ENCODE data around the gene PERM1. TPM values are rescaled to one million over a fixed set of nuclear protein-coding genes. Genes with fewer than 3 reads are reported as not detected.

The PERM1 gene
- total RNA-seq, 4 donors from 2014 or later, result 0.11 to 0.50 (median 0.30) TPM

- Histone ChIP-seq H3K27me3 (peaks cover 0 to 35% (median 0%) of the 10 kb centered on the region in 4 donors), H3K36me3 (peaks cover 0 to 5% (median 0%) of the 10 kb centered on the region in 4 donors), H3K27ac (replicated peaks in 1 of 4) (no peak overlapping the region), H3K9me3 (no peaks in the 10 kb centered on the region), H3K4me1 (peaks cover 18 to 29% (median 24%) of the 10 kb centered on the region in 4 donors), H3K4me3 (no peak overlapping the region)
- DNase-seq (ENCODE audit: extremely low spot score), result no peak
- intact Hi-C loops (cut with DNase I), result no loop called here
- no peak for TF ChIP-seq POLR2AphosphoS5 (IDR thresholded peaks at IDR 0.05)
- TF ChIP-seq CTCF (IDR thresholded peaks at IDR 0.05), result no peak
- no peak for TF ChIP-seq EP300 (IDR thresholded peaks at IDR 0.05)
- no peak for TF ChIP-seq POLR2A (IDR thresholded peaks at IDR 0.05; ENCODE audit: low read depth)
- WGBS, result 83% methylated on average over 24 of the region's 37 CpGs
Measured at GRCh38 chr1:1006305-1007159, 24.6 kb upstream of the PERM1 start.

GRCh38 chr1:1005774-1006304 is 23.9 kb upstream of the PERM1 start:
- peaks cover 0 to 42% (median 0%) of the 10 kb centered on the region in 4 donors for H3K27me3 ChIP-seq
- intact Hi-C loops (cut with DNase I), result no loop called here
- no peak overlapping the region for H3K27ac ChIP-seq (replicated peaks in 1 of 4)
- TF ChIP-seq EP300 (IDR thresholded peaks at IDR 0.05) (no peak), POLR2AphosphoS5 (IDR thresholded peaks at IDR 0.05) (no peak), CTCF (IDR thresholded peaks at IDR 0.05) (no peak), POLR2A (IDR thresholded peaks at IDR 0.05; ENCODE audit: low read depth) (no peak)
- DNase-seq (ENCODE audit: extremely low spot score), result no peak
- no peaks in the 10 kb centered on the region for H3K9me3 ChIP-seq
- WGBS, result 100% methylated on average over 1 of the region's 23 CpGs
- H3K36me3 ChIP-seq, result peaks cover 0 to 5% (median 0%) of the 10 kb centered on the region in 4 donors
- H3K4me1 ChIP-seq, result peaks cover 24 to 36% (median 31%) of the 10 kb centered on the region in 4 donors
- no peak overlapping the region for H3K4me3 ChIP-seq

- WGBS, result 23% methylated on average over 19 of the region's 21 CpGs
- H3K27ac ChIP-seq (replicated peaks in 1 of 4), result no peak overlapping the region
- intact Hi-C loops (cut with DNase I), result no loop called here
- H3K27me3 ChIP-seq, result peaks cover 0 to 47% (median 0%) of the 10 kb centered on the region in 4 donors
- no peaks in the 10 kb centered on the region for H3K9me3 ChIP-seq
- no peak for DNase-seq (ENCODE audit: extremely low spot score)
- H3K36me3 ChIP-seq, result peaks cover 0 to 5% (median 0%) of the 10 kb centered on the region in 4 donors
- TF ChIP-seq EP300 (IDR thresholded peaks at IDR 0.05) (no peak), POLR2A (IDR thresholded peaks at IDR 0.05; ENCODE audit: low read depth) (no peak), POLR2AphosphoS5 (IDR thresholded peaks at IDR 0.05) (no peak)
- peaks cover 29 to 43% (median 39%) of the 10 kb centered on the region in 4 donors for H3K4me1 ChIP-seq
- no peak overlapping the region for H3K4me3 ChIP-seq
Measured at GRCh38 chr1:1004780-1005697, 23.1 kb upstream of the PERM1 start.

- Histone ChIP-seq H3K36me3 (peaks cover 0 to 5% (median 0%) of the 10 kb centered on the region in 4 donors), H3K9me3 (no peaks in the 10 kb centered on the region), H3K4me3 (no peak overlapping the region), H3K27ac (replicated peaks in 1 of 4) (no peak overlapping the region), H3K4me1 (peaks cover 29 to 49% (median 43%) of the 10 kb centered on the region in 4 donors), H3K27me3 (peaks cover 0 to 53% (median 0%) of the 10 kb centered on the region in 4 donors)
- WGBS, result 27% methylated on average over 4 of the region's 7 CpGs
- TF ChIP-seq CTCF (IDR thresholded peaks at IDR 0.05) (no peak), POLR2A (IDR thresholded peaks at IDR 0.05; ENCODE audit: low read depth) (no peak), EP300 (IDR thresholded peaks at IDR 0.05) (no peak), POLR2AphosphoS5 (IDR thresholded peaks at IDR 0.05) (no peak)
- intact Hi-C loops (cut with DNase I), result no loop called here
- DNase-seq (ENCODE audit: extremely low spot score), result no peak
Measured at GRCh38 chr1:1004420-1004779, 22.5 kb upstream of the PERM1 start.

All from esophagus muscularis mucosa (tissue), 4 donors.